SK-N-MC (cell line): ENCODE measurements around the gene ATP5PF.
"Not testable (repeated sequence)": the region's sequence is repeated elsewhere in the genome, so short reads cannot be mapped to it uniquely, and the experiment has no call there.

ENCODE experiments used
- DNase-seq: peaks from one replicate; pipeline ENCODE4 v3.0.0-alpha.2; 2011; ENCODE audit warnings: low read depth, low spot score
- H3K27ac ChIP-seq: fragments of 200-600 bp; sonication (generic); 2 replicates; pipeline ENCODE4 v1.5.1; 2016; ENCODE audit warnings: mixed run types
- H3K36me3 ChIP-seq: fragments of 200-600 bp; sonication (generic); 2 replicates; pipeline ENCODE4 v1.6.1; 2017; ENCODE audit warnings: antibody characterized with exemption, low read length, mixed read lengths; ENCODE audit not compliant: insufficient read depth
- H3K4me3 ChIP-seq: fragments of 200-600 bp; sonication (generic); 2 replicates; pipeline ENCODE4 v1.5.1; 2016
- H3K9ac ChIP-seq: fragments of 200-600 bp; sonication (generic); 2 replicates; pipeline ENCODE4 v1.8.0; 2017; ENCODE audit warnings: mixed run types, mixed read lengths; ENCODE audit not compliant: insufficient read length
- H3K9me3 ChIP-seq: fragments of 200-600 bp; sonication (generic); 2 replicates; pipeline ENCODE4 v1.6.1; 2017; ENCODE audit warnings: low read depth, mild to moderate bottlenecking, antibody characterized with exemption, low read length, moderate library complexity, mixed read lengths
- EZH2 ChIP-seq: fragments of 200-600 bp; sonication (generic); IDR thresholded peaks from one replicate; pipeline ENCODE4 v1.6.1; 2017; ENCODE audit warnings: antibody characterized with exemption
- FOXP2 ChIP-seq: optimal IDR thresholded peaks from 2 replicates; pipeline ENCODE3; 2011; ENCODE audit warnings: mild to moderate bottlenecking, moderate library complexity; ENCODE audit not compliant: insufficient read depth; ENCODE audit errors: extremely low read length, control extremely low read depth
- POLR2AphosphoS5 ChIP-seq: IDR thresholded peaks from 2 replicates; pipeline ENCODE4 v1.6.1; 2012; ENCODE audit warnings: mild to moderate bottlenecking, low read depth, low read length, borderline replicate concordance

ATP5PF gene

GRCh38 chr21:25734654-25734903 lies 125 bp downstream of the ATP5PF start:
- H3K36me3 ChIP-seq, result peaks cover 7% of the 10 kb centered on the region
- H3K27ac ChIP-seq, result peak overlapping the region; percentile 87
- no peaks in the 10 kb centered on the region for H3K9me3 ChIP-seq
- no peak for DNase-seq
- peak overlapping the region; percentile 100 for H3K9ac ChIP-seq
- H3K4me3 ChIP-seq, result peak overlapping the region; percentile 89
- peak; percentile 45 for TF ChIP-seq FOXP2
- TF ChIP-seq EZH2, result no peak

GRCh38 chr21:25733859-25734653 lies 648 bp downstream of the ATP5PF start:
- H3K36me3 ChIP-seq, result peaks cover 12% of the 10 kb centered on the region
- no peak for DNase-seq
- TF ChIP-seq FOXP2 (no peak), POLR2AphosphoS5 (no peak), EZH2 (no peak)
- peak overlapping the region; percentile 89 for H3K4me3 ChIP-seq
- H3K9me3 ChIP-seq, result no peaks in the 10 kb centered on the region
- peak overlapping the region; percentile 87 for H3K27ac ChIP-seq
- peak overlapping the region; percentile 100 for H3K9ac ChIP-seq

DNA sequence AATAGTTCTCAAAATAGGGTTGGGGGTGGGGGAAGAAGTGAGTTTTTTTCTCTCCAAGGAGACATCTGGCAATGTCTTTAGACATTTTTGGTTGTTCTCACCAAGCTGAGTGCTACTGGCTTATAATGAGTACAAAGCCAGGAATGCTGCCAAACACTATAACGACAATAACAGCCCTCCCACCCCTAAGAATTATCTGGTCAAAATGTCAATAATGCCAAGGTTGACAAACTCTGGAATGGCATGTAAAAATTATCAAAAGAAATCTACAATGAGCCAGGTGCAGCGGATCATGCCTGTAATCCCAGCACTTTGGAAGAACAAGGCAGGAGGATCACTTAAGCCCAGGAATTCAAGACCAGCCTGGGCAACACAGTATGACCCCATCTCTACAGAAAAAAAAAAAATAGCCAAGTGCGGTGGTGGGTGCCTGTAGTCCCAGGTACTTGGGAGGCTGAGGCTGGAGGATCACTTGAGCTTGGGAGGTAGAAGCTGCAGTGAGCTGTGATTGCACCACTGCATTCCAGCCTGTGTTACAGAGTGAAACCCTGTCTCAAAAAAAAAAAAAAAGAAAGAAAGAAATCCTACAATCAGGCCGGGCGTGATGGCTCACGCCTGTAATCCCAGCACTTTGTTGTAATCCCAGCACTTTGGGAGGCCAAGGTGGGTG lies 2.5 kb downstream of the ATP5PF start:
- TF ChIP-seq EZH2 (no peak), POLR2AphosphoS5 (no peak), FOXP2 (no peak)
- peaks cover 30% of the 10 kb centered on the region for H3K36me3 ChIP-seq
- no peak overlapping the region for H3K27ac ChIP-seq
- no peak for DNase-seq
- no peak overlapping the region for H3K9ac ChIP-seq
- H3K4me3 ChIP-seq, result no peak overlapping the region
- no peaks in the 10 kb centered on the region for H3K9me3 ChIP-seq

DNA sequence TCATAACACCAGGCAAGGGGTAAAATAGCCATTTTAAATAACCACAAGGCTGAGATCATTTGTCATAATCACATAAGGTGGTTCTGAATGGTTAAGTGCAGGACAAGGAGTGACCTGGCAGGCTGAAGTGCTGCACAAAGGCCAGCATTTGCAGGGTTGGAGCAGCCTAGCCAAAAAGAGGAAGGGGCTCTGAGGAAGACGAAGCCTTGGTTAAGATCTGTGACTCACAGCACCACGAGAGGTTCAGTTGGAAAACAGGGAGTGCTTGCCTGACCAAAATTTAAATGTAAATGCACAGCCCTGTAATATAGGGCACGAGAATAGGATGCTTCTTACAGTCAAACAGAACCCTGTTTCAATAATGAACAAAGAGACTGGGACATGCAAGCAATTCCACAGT lies 12.1 kb downstream of the ATP5PF start:
- Histone ChIP-seq H3K27ac (no peak overlapping the region), H3K36me3 (peaks cover 61% of the 10 kb centered on the region), H3K9me3 (no peaks in the 10 kb centered on the region), H3K4me3 (no peak overlapping the region), H3K9ac (no peak overlapping the region)
- TF ChIP-seq FOXP2, result no peak
- TF ChIP-seq POLR2AphosphoS5, result no peak
- DNase-seq, result no peak

DNA sequence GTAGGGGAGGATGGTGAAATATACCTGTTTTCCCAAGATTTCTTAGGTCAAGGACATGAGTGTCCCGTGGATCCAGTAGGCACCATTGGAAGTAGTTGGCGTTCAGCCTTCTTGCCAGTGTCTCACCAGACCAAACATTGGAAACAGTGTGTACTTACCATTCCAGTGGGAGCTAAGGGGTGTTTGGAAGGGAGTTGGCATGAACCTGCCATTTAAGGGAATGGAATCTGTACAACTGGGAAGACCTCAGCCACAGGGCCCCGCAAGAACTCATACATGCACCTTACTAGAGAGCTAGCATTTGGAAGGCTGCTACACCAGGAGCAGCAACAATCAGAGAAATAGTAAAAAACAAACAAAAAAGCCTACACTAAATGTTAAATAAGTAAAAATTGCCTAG lies 12.7 kb downstream of the ATP5PF start:
- no peak for DNase-seq
- no peak overlapping the region for H3K9ac ChIP-seq
- no peaks in the 10 kb centered on the region for H3K9me3 ChIP-seq
- TF ChIP-seq FOXP2 (no peak), EZH2 (no peak), POLR2AphosphoS5 (no peak)
- no peak overlapping the region for H3K4me3 ChIP-seq
- H3K27ac ChIP-seq, result no peak overlapping the region
- H3K36me3 ChIP-seq, result peaks cover 55% of the 10 kb centered on the region

GRCh38 chr21:25717491-25718147 lies 17.1 kb downstream of the ATP5PF start:
- Histone ChIP-seq H3K27ac (peak overlapping the region; percentile 20; the same call in 1 of the 2 replicates), H3K36me3 (peaks cover 14% of the 10 kb centered on the region), H3K9ac (no peak overlapping the region), H3K9me3 (no peaks in the 10 kb centered on the region), H3K4me3 (no peak overlapping the region)
- TF ChIP-seq FOXP2 (no peak), EZH2 (no peak), POLR2AphosphoS5 (no peak)
- no peak for DNase-seq

DNA sequence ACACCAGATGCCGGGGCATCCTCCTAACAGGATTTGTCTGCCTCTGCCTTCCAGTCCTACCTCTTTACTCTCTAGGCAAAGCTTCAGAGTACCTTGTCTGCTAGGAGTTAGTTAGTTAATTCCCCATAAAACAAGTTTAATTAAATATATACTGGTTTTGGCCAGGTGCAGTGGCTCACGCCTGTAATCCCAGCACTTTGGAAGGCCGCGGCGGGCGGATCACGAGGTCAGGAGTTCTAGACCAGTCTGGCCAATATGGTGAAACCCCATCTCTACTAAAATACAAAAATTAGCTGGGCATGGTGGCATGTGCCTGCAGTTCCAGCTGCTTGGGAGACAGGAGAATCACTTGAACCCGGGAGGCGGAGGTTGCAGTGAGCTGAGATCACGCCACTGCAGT lies 20.6 kb downstream of the ATP5PF start:
- H3K9ac ChIP-seq, H3K27ac ChIP-seq, H3K4me3 ChIP-seq, H3K9me3 ChIP-seq, DNase-seq, H3K36me3 ChIP-seq: not testable (repeated sequence)

GRCh38 chr21:25710550-25710949 lies 24.2 kb downstream of the ATP5PF start:
- Histone ChIP-seq H3K9ac (no peak overlapping the region), H3K9me3 (no peaks in the 10 kb centered on the region), H3K27ac (no peak overlapping the region), H3K36me3 (no peaks in the 10 kb centered on the region), H3K4me3 (no peak overlapping the region)
- DNase-seq, result no peak
- no peak for TF ChIP-seq POLR2AphosphoS5
